Astrocyte (in vitro differentiated cells and primary cell): ENCODE data around the gene NKG7. TPM values are rescaled to one million over a fixed set of nuclear protein-coding genes. Genes with fewer than 3 reads are reported as not detected.

Experiments
- DNase-seq: peaks from one replicate; pipeline ENCODE4 v3.0.0-alpha.2; 2010; ENCODE audit warnings: low read depth
- FAIRE-seq: peaks from 2 replicates; lab custom pipeline; 2011; peaks lifted over from hg19 to GRCh38; lab: Jason Lieb, UNC
- H2AFZ ChIP-seq: 2 replicates; pipeline ENCODE4 v1.6.0; 2012; ENCODE audit warnings: low read depth, low read length, inconsistent platforms
- H3K27ac ChIP-seq: 2 replicates; pipeline ENCODE4 v1.5.1; 2011; ENCODE audit warnings: low read depth, low read length, inconsistent platforms
- H3K27me3 ChIP-seq: 2 replicates; pipeline ENCODE4 v1.6.0; 2011; ENCODE audit warnings: low read length, inconsistent platforms; ENCODE audit not compliant: insufficient read depth
- H3K36me3 ChIP-seq: 2 replicates; pipeline ENCODE4 v1.5.1; 2011; ENCODE audit warnings: low read length, inconsistent platforms; ENCODE audit not compliant: insufficient read depth
- H3K4me1 ChIP-seq: 2 replicates; pipeline ENCODE4 v1.5.1; 2011; ENCODE audit warnings: low read length, inconsistent platforms; ENCODE audit not compliant: insufficient read depth
- H3K4me2 ChIP-seq: 2 replicates; pipeline ENCODE4 v1.6.0; 2012; ENCODE audit warnings: low read length, inconsistent platforms
- H3K4me3 ChIP-seq: 2 replicates; pipeline ENCODE4 v1.5.1; 2011; ENCODE audit warnings: low read depth, mild to moderate bottlenecking, low read length, inconsistent platforms; ENCODE audit not compliant: insufficient read depth
- H3K79me2 ChIP-seq: 2 replicates; pipeline ENCODE4 v1.6.0; 2012; ENCODE audit warnings: mild to moderate bottlenecking, low read length, inconsistent platforms; ENCODE audit not compliant: insufficient read depth
- H3K9ac ChIP-seq: 2 replicates; pipeline ENCODE4 v1.6.0; 2012; ENCODE audit warnings: mild to moderate bottlenecking, low read length, inconsistent platforms
- H3K9me3 ChIP-seq: 2 replicates; pipeline ENCODE4 v1.5.1; 2012; ENCODE audit warnings: low read depth, mild to moderate bottlenecking, low read length, inconsistent platforms; ENCODE audit not compliant: insufficient read depth
- H4K20me1 ChIP-seq: 2 replicates; pipeline ENCODE4 v1.6.0; 2012; ENCODE audit warnings: low read length, inconsistent platforms; ENCODE audit not compliant: insufficient read depth
- H3K27ac Mint-ChIP-seq: one replicate; pipeline ENCODE4 v1.8.0; 2021; ENCODE audit warnings: mild to moderate bottlenecking, mixed read lengths; ENCODE audit not compliant: unreplicated experiment
- H3K27me3 Mint-ChIP-seq: one replicate; pipeline ENCODE4 v1.8.0; 2021; ENCODE audit warnings: low read depth, mixed read lengths; ENCODE audit not compliant: unreplicated experiment
- H3K36me3 Mint-ChIP-seq: one replicate; pipeline ENCODE4 v1.8.0; 2021; ENCODE audit warnings: low read depth, mixed read lengths; ENCODE audit not compliant: unreplicated experiment
- H3K4me1 Mint-ChIP-seq: one replicate; pipeline ENCODE4 v1.8.0; 2021; ENCODE audit warnings: low read depth, mixed read lengths; ENCODE audit not compliant: unreplicated experiment
- H3K4me3 Mint-ChIP-seq: one replicate; pipeline ENCODE4 v1.8.0; 2021; ENCODE audit warnings: mild to moderate bottlenecking, moderate library complexity, mixed read lengths; ENCODE audit not compliant: unreplicated experiment
- H3K9me3 Mint-ChIP-seq: one replicate; pipeline ENCODE4 v1.8.0; 2021; ENCODE audit warnings: mild to moderate bottlenecking, mixed read lengths; ENCODE audit not compliant: unreplicated experiment
- EZH2 ChIP-seq: IDR thresholded peaks from 2 replicates; pipeline ENCODE4 v1.6.1; 2012; ENCODE audit warnings: mild to moderate bottlenecking, low read length, inconsistent platforms; ENCODE audit not compliant: insufficient read depth
- total RNA-seq: library from RNA; stranded (reverse); gene quantifications from 2 replicates; pipeline ENCODE4 v1.2.1, GENCODE V29; 2021
- TF ChIP-seq, protein P1 (sequence below): IDR thresholded peaks from 2 replicates; pipeline ENCODE4 v1.5.1; 2011; ENCODE audit warnings: low read depth, mild to moderate bottlenecking, inconsistent platforms, low read length, moderate library complexity; ENCODE audit not compliant: insufficient read depth

The NKG7 gene
- total RNA-seq, 1 donor from 2014 or later, result not detected

DNA sequence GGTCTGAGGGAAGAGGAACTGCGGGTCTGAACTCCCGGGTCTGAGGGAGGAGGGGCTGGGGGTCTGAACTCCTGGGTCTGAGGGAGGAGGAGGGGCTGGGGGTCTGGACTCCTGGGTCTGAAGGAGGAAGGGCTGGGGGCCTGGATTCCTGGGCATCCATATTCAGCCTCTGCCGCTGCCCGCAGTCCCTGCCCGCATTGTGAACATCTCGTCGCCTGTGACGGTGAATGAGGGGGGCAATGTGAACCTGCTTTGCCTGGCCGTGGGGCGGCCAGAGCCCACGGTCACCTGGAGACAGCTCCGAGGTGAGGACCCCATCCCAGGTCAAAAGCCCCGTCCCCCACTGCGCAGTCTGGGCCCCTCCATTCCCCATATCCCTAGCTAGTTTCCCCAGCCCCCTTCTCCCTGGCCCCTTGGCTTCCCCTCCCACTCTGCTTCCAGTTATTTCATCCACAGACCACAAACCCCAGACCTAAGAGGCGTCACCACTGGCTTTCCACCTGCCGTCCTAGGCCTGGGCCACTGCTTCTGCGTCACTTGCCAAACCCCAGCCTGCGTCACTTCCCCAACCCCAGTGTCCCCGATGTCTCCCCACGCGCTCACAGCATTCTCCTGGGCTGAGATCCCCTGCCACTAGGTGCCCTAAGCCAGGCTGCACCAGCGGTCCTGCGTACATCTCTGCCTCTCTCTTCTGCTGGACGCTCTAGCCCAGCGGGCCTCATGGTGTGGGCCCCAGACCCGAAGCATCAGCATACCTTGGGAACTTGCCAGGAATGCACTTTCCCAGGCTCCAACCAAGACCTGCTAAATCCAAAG lies 47.1 kb downstream of the NKG7 start:
- H3K36me3 ChIP-seq, result no peaks in the 10 kb centered on the region
- H4K20me1 ChIP-seq, result no peaks in the 10 kb centered on the region
- no peak for TF ChIP-seq EZH2
- TF ChIP-seq, protein P1, sequence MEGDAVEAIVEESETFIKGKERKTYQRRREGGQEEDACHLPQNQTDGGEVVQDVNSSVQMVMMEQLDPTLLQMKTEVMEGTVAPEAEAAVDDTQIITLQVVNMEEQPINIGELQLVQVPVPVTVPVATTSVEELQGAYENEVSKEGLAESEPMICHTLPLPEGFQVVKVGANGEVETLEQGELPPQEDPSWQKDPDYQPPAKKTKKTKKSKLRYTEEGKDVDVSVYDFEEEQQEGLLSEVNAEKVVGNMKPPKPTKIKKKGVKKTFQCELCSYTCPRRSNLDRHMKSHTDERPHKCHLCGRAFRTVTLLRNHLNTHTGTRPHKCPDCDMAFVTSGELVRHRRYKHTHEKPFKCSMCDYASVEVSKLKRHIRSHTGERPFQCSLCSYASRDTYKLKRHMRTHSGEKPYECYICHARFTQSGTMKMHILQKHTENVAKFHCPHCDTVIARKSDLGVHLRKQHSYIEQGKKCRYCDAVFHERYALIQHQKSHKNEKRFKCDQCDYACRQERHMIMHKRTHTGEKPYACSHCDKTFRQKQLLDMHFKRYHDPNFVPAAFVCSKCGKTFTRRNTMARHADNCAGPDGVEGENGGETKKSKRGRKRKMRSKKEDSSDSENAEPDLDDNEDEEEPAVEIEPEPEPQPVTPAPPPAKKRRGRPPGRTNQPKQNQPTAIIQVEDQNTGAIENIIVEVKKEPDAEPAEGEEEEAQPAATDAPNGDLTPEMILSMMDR, result no peak
- DNase-seq (no peak), FAIRE-seq (no peak)
- H3K27me3 ChIP-seq, result no peaks in the 10 kb centered on the region
- peaks cover 37% of the 10 kb centered on the region for H3K27me3 Mint-ChIP-seq
- peaks cover 9% of the 10 kb centered on the region for H3K36me3 Mint-ChIP-seq
- H3K9me3 ChIP-seq, result peaks cover 2% of the 10 kb centered on the region
- no peak overlapping the region for H3K4me2 ChIP-seq
- no peaks in the 10 kb centered on the region for H3K4me1 Mint-ChIP-seq
- no peak overlapping the region for H2AFZ ChIP-seq
- H3K27ac Mint-ChIP-seq, result no peak overlapping the region
- peaks cover 4% of the 10 kb centered on the region for H3K9me3 Mint-ChIP-seq
- H3K27ac ChIP-seq, result no peak overlapping the region
- H3K4me1 ChIP-seq, result no peaks in the 10 kb centered on the region
- H3K9ac ChIP-seq, result no peak overlapping the region
- H3K4me3 ChIP-seq, result no peak overlapping the region
- no peaks in the 10 kb centered on the region for H3K79me2 ChIP-seq
- no peak overlapping the region for H3K4me3 Mint-ChIP-seq

DNA sequence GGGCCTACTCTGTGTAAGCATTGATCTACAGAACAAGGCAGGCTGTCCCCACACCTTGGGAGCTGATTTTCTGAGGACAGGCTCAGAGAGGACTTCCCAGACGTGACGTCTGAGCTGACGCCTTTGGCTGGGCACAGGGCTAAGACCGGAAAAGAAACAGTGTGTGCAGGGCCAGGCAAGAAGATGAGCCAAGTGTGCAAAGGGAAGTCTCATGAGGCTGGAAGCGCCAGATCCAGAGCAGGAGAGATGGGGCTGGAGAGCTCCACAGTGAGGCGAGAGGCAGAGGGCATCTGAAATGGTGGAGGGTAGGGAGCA lies 48.3 kb downstream of the NKG7 start:
- no peak for TF ChIP-seq EZH2
- TF ChIP-seq, protein P1, result no peak
- Histone ChIP-seq H3K9ac (no peak overlapping the region), H3K4me2 (no peak overlapping the region), H2AFZ (no peak overlapping the region), H3K4me1 (no peaks in the 10 kb centered on the region), H3K79me2 (no peaks in the 10 kb centered on the region), H3K27me3 (no peaks in the 10 kb centered on the region), H3K9me3 (peaks cover 2% of the 10 kb centered on the region), H3K4me3 (no peak overlapping the region), H3K27ac (no peak overlapping the region), H3K36me3 (no peaks in the 10 kb centered on the region), H4K20me1 (no peaks in the 10 kb centered on the region)
- no peak overlapping the region for H3K27ac Mint-ChIP-seq
- DNase-seq (no peak), FAIRE-seq (no peak)
- H3K27me3 Mint-ChIP-seq, result peaks cover 41% of the 10 kb centered on the region
- no peaks in the 10 kb centered on the region for H3K4me1 Mint-ChIP-seq
- peaks cover 5% of the 10 kb centered on the region for H3K36me3 Mint-ChIP-seq
- peaks cover 1% of the 10 kb centered on the region for H3K9me3 Mint-ChIP-seq
- H3K4me3 Mint-ChIP-seq, result no peak overlapping the region
